HG03097 (cell line): ENCODE results near the gene CERS2.

Experiments
- ATAC-seq: cut with Tn5 transposase; IDR thresholded peaks from one replicate; pipeline ENCODE4 v1.9.1; 2021; ENCODE audit not compliant: unreplicated experiment, low FRiP score

CERS2 gene

GRCh38 chr1:150925080-150925479 lies 49.6 kb downstream of the CERS2 start:
- ATAC-seq: no peak

GRCh38 chr1:150922519-150922975 lies 52.1 kb downstream of the CERS2 start:
- no peak for ATAC-seq

GRCh38 chr1:150917387-150917786 lies 57.2 kb downstream of the CERS2 start:
- no peak for ATAC-seq
